Testis (tissue), 3 donors: ENCODE data around the gene SYNDIG1. TPM values are rescaled to one million over a fixed set of nuclear protein-coding genes. Genes with fewer than 3 reads are reported as not detected.

Source experiments
- DNase-seq: peaks from one replicate; pipeline ENCODE4 v3.0.0-alpha.2; 2019
- H3K27ac ChIP-seq, 2 donors: fragments of 200-600 bp; sonication (generic); one replicate each; pipeline ENCODE4 v1.5.1; 2019
- H3K27me3 ChIP-seq: fragments of 200-600 bp; sonication (generic); one replicate; pipeline ENCODE4 v1.5.1; 2019
- H3K36me3 ChIP-seq: fragments of 200-600 bp; sonication (generic); one replicate; pipeline ENCODE4 v1.5.1; 2017; ENCODE audit warnings: low read depth; ENCODE audit errors: missing control alignments
- H3K4me1 ChIP-seq: fragments of 200-600 bp; sonication (generic); one replicate; pipeline ENCODE4 v1.5.1; 2019
- H3K4me3 ChIP-seq, 2 donors: fragments of 200-600 bp; sonication (generic); one replicate each; pipeline ENCODE4 v1.5.1; 2017 to 2019
- H3K9me3 ChIP-seq: fragments of 200-600 bp; sonication (generic); one replicate; pipeline ENCODE4 v1.5.1; 2017
- CTCF ChIP-seq, 3 experiments: fragments of 450-650 bp in 2 of 3; fragments of 200-600 bp in 1 of 3; sonication (generic) in 1 of 3; IDR thresholded peaks; one replicate each; pipeline ENCODE4 v1.5.1; 2016 to 2019; ENCODE audit warnings: antibody characterized with exemption in 3 of 3, mild to moderate bottlenecking in 2 of 3, moderate library complexity in 1 of 3
- POLR2A ChIP-seq: fragments of 450-650 bp; IDR thresholded peaks from one replicate; pipeline ENCODE4 v1.6.1; 2017; ENCODE audit warnings: antibody characterized with exemption, mild to moderate bottlenecking, moderate library complexity
- WGBS, 2 donors: methylation state at CpG; one replicate each; pipeline ENCODE4 v1.1.5; 2018; 5-methylcytosine and 5-hydroxymethylcytosine counted together
- intact Hi-C: fragments of 100-400 bp; cut with DNase I; formaldehyde crosslinking; loops from one replicate; pipeline ENCODE4 v1.15.1; 2023; ENCODE audit warnings: low total_unique reads
- polyA plus RNA-seq: library from polyadenylated mRNA; stranded (reverse); fragments of 350-450 nt; fragmentation: Illumina TruSeq; extraction: RNeasy Lipid Tissue Mini Kit (QIAGEN cat#74804); gene quantifications from one replicate; pipeline ENCODE4 v1.2.3, GENCODE V29; 2014; ENCODE audit warnings: low read depth, low replicate concordance; ENCODE audit not compliant: insufficient read depth
- total RNA-seq, 2 donors: library from RNA; depleted of rRNA; stranded (reverse); fragments of >200 nt; gene quantifications; one replicate each; pipeline ENCODE4 v1.2.3, GENCODE V29; 2016

The SYNDIG1 gene
- total and polyA plus RNA-seq, 3 donors from 2014 or later: 2.1 to 3.2 (median 2.8) TPM

DNA sequence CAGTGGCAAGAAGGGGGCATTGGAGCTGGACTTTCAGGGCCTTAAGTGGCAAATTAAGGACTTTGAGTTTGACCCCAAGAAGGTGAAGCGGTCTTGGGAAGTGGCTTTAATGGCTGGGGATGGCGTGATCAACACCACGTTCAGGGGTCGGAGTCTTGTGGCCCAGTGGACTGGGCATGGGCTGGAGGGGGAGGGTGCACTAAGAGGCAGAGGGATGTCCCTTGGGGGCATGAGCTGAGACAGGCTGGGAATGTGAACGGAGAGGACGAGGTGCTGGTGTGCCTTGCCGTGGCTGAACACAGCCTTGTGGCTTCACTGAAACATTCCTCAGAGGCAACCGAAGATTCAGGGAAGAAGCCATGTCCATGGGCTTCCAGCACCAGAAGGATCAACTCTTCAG lies 227.0 kb downstream of the SYNDIG1 start:
- H3K4me1 ChIP-seq: peaks cover 14% of the 10 kb centered on the region
- H3K27ac ChIP-seq: no peak overlapping the region
- 90 to 93% methylated on average over 8 of the region's 8 CpGs for WGBS, 2 donors
- no peaks in the 10 kb centered on the region for H3K27me3 ChIP-seq
- no peaks in the 10 kb centered on the region for H3K36me3 ChIP-seq
- no peak overlapping the region for H3K4me3 ChIP-seq
- no peaks in the 10 kb centered on the region for H3K9me3 ChIP-seq
- intact Hi-C loops: no loop called here
- no peak for TF ChIP-seq CTCF (IDR thresholded peaks at IDR 0.05)
- TF ChIP-seq POLR2A: no peak
- DNase-seq: peak; percentile 1

DNA sequence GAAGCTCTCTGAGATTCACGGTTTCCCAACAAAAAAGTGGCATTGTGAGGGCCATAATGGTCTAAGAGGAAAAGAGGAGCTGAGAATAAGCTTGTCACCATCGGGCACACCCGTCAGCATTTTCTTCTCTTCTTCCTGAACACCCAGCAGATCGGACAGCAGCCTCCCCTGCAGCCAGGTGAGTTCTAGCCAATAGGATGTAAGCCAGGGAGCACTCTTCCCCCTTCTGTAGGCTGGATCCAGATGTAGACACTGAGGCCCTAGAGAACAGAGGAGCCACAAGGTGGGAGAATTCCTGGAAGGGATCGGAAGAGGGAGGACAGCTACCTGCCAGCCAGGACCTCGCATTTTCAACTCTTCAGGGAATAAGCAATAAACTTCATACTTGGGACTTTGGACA lies 228.0 kb downstream of the SYNDIG1 start:
- DNase-seq: no peak
- Histone ChIP-seq H3K9me3 (no peaks in the 10 kb centered on the region), H3K36me3 (no peaks in the 10 kb centered on the region), H3K27ac (no peak overlapping the region), H3K27me3 (no peaks in the 10 kb centered on the region), H3K4me1 (peaks cover 14% of the 10 kb centered on the region), H3K4me3 (no peak overlapping the region)
- intact Hi-C loops: no loop called here
- TF ChIP-seq POLR2A (no peak), CTCF (IDR thresholded peaks at IDR 0.05) (no peak)
- 95% methylated on average over 5 to 6 of the region's 6 CpGs for WGBS, 2 donors

DNA sequence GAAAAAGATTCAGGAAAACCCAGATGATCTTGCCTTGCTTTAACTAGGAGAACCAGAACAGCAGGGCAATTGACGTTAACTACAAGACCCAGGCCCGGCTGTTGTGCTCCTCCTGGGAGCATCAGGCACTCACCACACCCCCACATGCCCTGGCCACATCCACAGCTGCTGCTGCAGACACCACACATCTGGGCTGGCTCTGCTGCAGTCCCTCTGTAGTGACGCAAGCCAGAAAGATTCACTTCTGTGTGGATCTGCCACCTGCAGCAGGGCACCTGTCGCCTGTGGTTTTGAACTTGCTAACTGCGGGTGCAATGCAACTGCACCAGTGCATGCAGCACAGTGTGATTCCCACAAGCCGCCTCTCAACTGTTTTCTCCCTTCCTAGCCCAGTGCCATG lies 228.8 kb downstream of the SYNDIG1 start:
- Histone ChIP-seq H3K9me3 (no peaks in the 10 kb centered on the region), H3K36me3 (no peaks in the 10 kb centered on the region), H3K4me1 (peaks cover 14% of the 10 kb centered on the region), H3K27ac (no peak overlapping the region), H3K4me3 (no peak overlapping the region), H3K27me3 (no peaks in the 10 kb centered on the region)
- intact Hi-C loops: no loop called here
- no peak for DNase-seq
- WGBS, 2 donors: 81 to 82% methylated on average over 2 to 6 of the region's 6 CpGs
- TF ChIP-seq POLR2A (no peak), CTCF (IDR thresholded peaks at IDR 0.05) (no peak)

DNA sequence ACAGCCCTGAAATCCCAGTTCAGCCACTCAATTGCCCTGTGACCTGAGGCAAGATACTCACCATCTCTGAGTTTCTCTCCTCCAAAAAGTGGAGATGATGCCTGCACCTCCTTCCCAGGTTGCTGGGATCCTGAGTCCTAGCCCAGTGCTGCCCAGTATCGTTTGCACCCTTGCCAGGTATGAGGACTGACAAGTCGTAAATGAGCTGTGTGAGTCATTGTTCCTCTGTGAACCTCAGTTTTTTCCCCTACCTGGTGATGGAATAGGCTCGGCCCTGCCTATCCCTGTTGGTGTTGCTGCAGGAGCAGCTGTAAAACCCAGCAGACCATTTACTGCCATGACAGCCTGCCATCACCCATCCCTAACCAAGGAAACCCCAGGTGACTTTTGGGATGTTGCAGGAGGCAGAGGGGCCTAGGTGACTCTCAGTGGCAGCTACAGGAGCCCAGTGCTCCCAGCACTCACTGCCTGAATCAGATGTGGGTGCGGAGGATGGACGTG lies 229.3 kb downstream of the SYNDIG1 start:
- H3K27me3 ChIP-seq: no peaks in the 10 kb centered on the region
- TF ChIP-seq POLR2A (no peak), CTCF (IDR thresholded peaks at IDR 0.05) (no peak)
- H3K4me3 ChIP-seq: no peak overlapping the region
- intact Hi-C loops: no loop called here
- no peaks in the 10 kb centered on the region for H3K9me3 ChIP-seq
- H3K36me3 ChIP-seq: no peaks in the 10 kb centered on the region
- 92 to 98% methylated on average over 5 of the region's 5 CpGs for WGBS, 2 donors
- peaks cover 14% of the 10 kb centered on the region for H3K4me1 ChIP-seq
- no peak overlapping the region for H3K27ac ChIP-seq
- DNase-seq: no peak

- no peaks in the 10 kb centered on the region for H3K36me3 ChIP-seq
- no peak overlapping the region for H3K27ac ChIP-seq
- intact Hi-C loops: no loop called here
- WGBS, 2 donors: 88 to 90% methylated on average over 7 to 8 of the region's 8 CpGs
- no peak for DNase-seq
- H3K4me1 ChIP-seq: peaks cover 8% of the 10 kb centered on the region
- H3K9me3 ChIP-seq: no peaks in the 10 kb centered on the region
- TF ChIP-seq POLR2A (no peak), CTCF (IDR thresholded peaks at IDR 0.05) (no peak)
- no peak overlapping the region for H3K4me3 ChIP-seq
- no peaks in the 10 kb centered on the region for H3K27me3 ChIP-seq
Measured at GRCh38 chr20:24699321-24700165, 230.1 kb downstream of the SYNDIG1 start.
